Measurements from ENCODE around the gene ZBTB9.

- TF ChIP-seq POLR2A (IDR thresholded peaks at IDR 0.05; ENCODE audit: low read length), result no peak
- no peak for TF ChIP-seq GATA1 (IDR thresholded peaks at IDR 0.05; ENCODE audit: low read depth, low read length)
Observed at GRCh38 chr6:33443619-33444504, 10.5 kb upstream of the ZBTB9 start.
